DND-41 (cell line): Measurements from ENCODE around the gene NAP1L2.

Source experiments
- CTCF ChIP-seq: IDR thresholded peaks from 2 replicates; pipeline ENCODE4 v1.5.1; 2012; ENCODE audit warnings: borderline replicate concordance, low read length, moderate library complexity, mild to moderate bottlenecking; ENCODE audit not compliant: poor library complexity, severe bottlenecking; ENCODE audit errors: extremely low read depth
- EZH2 ChIP-seq: IDR thresholded peaks from 3 replicates; pipeline ENCODE4 v1.6.1; 2012; ENCODE audit warnings: borderline replicate concordance, low read depth, mild to moderate bottlenecking, moderate library complexity, low read length, inconsistent platforms; ENCODE audit not compliant: severe bottlenecking

- TF ChIP-seq EZH2 (no peak), CTCF (no peak)
Observed at GRCh38 chrX:73213734-73214425, 771 bp downstream of the NAP1L2 start.
